HL-60 (cell line): ENCODE measurements around the gene GEN1.

ENCODE experiments used
- DNase-seq, 2 experiments: peaks; one replicate each; pipeline ENCODE4 v3.0.0-alpha.2; 2010 to 2020; ENCODE audit warnings: low read depth in 1 of 2, low spot score in 1 of 2
- H3K27ac ChIP-seq: fragments of 250-450 bp; sonication (Bioruptor Pico); replicated peaks from 2 replicates; pipeline ENCODE4 v1.5.1; 2020; ENCODE audit warnings: mild to moderate bottlenecking, moderate library complexity
- H3K27me3 ChIP-seq: fragments of 250-450 bp; sonication (Bioruptor Pico); 2 replicates; pipeline ENCODE4 v1.5.1; 2021; ENCODE audit warnings: mild to moderate bottlenecking, moderate library complexity; ENCODE audit not compliant: insufficient read depth, poor library complexity, severe bottlenecking
- H3K4me3 ChIP-seq: replicated peaks from 2 replicates; pipeline ENCODE4 v1.5.1; 2011; ENCODE audit warnings: mild to moderate bottlenecking, control low read depth, low read length; ENCODE audit not compliant: insufficient read depth
- CTCF ChIP-seq: IDR thresholded peaks from one replicate; pipeline ENCODE4 v1.5.1; 2011; ENCODE audit warnings: low read length, control low read depth, inconsistent platforms; ENCODE audit not compliant: insufficient read depth
- GABPA ChIP-seq: IDR thresholded peaks from 2 replicates; pipeline ENCODE4 v1.6.1; 2012; ENCODE audit warnings: low read depth
- POLR2AphosphoS5 ChIP-seq: IDR thresholded peaks from 2 replicates; pipeline ENCODE4 v1.6.1; 2012; ENCODE audit warnings: low read depth
- REST ChIP-seq: IDR thresholded peaks from 2 replicates; pipeline ENCODE4 v1.6.1; 2012; ENCODE audit warnings: low read depth; ENCODE audit not compliant: insufficient replicate concordance
- SPI1 ChIP-seq: IDR thresholded peaks from 2 replicates; pipeline ENCODE4 v1.6.1; 2012; ENCODE audit warnings: low read depth, mild to moderate bottlenecking, borderline replicate concordance

Gene GEN1

GRCh38 chr2:17798338-17798737 is 44.4 kb downstream of the GEN1 start:
- Histone ChIP-seq H3K4me3 (no peak overlapping the region), H3K27me3 (no peaks in the 10 kb centered on the region), H3K27ac (no peak overlapping the region)
- DNase-seq = no peak
- no peak for TF ChIP-seq SPI1

GRCh38 chr2:17799301-17800120 is 45.6 kb downstream of the GEN1 start:
- no peaks in the 10 kb centered on the region for H3K27me3 ChIP-seq
- no peak overlapping the region for H3K4me3 ChIP-seq
- no peak overlapping the region for H3K27ac ChIP-seq
- DNase-seq = no peak
- TF ChIP-seq CTCF = no peak
- no peak for TF ChIP-seq REST
- TF ChIP-seq GABPA = no peak
- no peak for TF ChIP-seq SPI1
- TF ChIP-seq POLR2AphosphoS5 = no peak

DNA sequence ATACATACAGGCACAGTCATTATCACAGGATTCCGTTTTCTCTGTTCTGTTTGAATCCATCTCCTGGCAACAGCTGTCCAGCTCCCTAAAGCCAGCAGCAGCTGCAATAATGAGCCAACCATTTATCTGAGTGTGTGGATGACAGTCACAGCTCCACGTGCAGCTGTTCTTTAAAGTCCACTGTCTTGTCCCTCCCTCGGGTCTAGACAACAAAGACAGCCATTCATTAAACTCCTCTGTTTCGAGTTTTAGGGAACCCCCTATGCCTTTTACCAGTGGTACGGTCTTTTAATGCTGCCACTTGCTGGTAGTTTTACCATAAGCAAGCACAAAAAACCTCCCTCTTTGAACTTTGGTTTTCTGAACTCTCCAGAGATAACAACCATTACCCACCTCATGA is 46.3 kb downstream of the GEN1 start:
- Histone ChIP-seq H3K4me3 (no peak overlapping the region), H3K27me3 (no peaks in the 10 kb centered on the region), H3K27ac (no peak overlapping the region)
- TF ChIP-seq SPI1 = no peak
- no peak for TF ChIP-seq POLR2AphosphoS5
- TF ChIP-seq CTCF = no peak
- no peak for TF ChIP-seq GABPA
- TF ChIP-seq REST = no peak
- no peak for DNase-seq

- no peak for DNase-seq
- no peaks in the 10 kb centered on the region for H3K27me3 ChIP-seq
- TF ChIP-seq REST (no peak), POLR2AphosphoS5 (no peak), GABPA (no peak), CTCF (no peak), SPI1 (no peak)
- H3K27ac ChIP-seq = no peak overlapping the region
- H3K4me3 ChIP-seq = no peak overlapping the region
These were observed 46.9 kb downstream of the GEN1 start for GRCh38 chr2:17800693-17801458.
